Measurements from ENCODE around the gene DYSF. TPM values are rescaled to one million over a fixed set of nuclear protein-coding genes. Genes with fewer than 3 reads are reported as not detected.
"Not testable (repeated sequence)": the region's sequence is repeated elsewhere in the genome, so short reads cannot be mapped to it uniquely, and the experiment has no call there.

Gene DYSF
- total RNA-seq, 1 donor from 2014 or later = 23.2 TPM

- DNase-seq = not testable (repeated sequence)
These were observed 204.9 kb downstream of the DYSF start for GRCh38 chr2:71658256-71658655.

GRCh38 chr2:71658771-71659170 lies 205.4 kb downstream of the DYSF start:
- DNase-seq = no peak

GRCh38 chr2:71659868-71660518 lies 206.6 kb downstream of the DYSF start:
- DNase-seq = no peak

- DNase-seq = no peak
These were observed 208.4 kb downstream of the DYSF start for GRCh38 chr2:71661782-71662181.

GRCh38 chr2:71662665-71663394 lies 209.5 kb downstream of the DYSF start:
- no peak for DNase-seq

GRCh38 chr2:71664161-71664560 lies 210.8 kb downstream of the DYSF start:
- DNase-seq = no peak

- DNase-seq = no peak
These were observed 212.1 kb downstream of the DYSF start for GRCh38 chr2:71665168-71666093.

GRCh38 chr2:71666094-71666474 lies 212.7 kb downstream of the DYSF start:
- no peak for DNase-seq

- no peak for DNase-seq
These were observed 214.2 kb downstream of the DYSF start for GRCh38 chr2:71667256-71668182.

- no peak for DNase-seq
These were observed 215.1 kb downstream of the DYSF start for GRCh38 chr2:71668326-71669057.

- DNase-seq = no peak
These were observed 215.7 kb downstream of the DYSF start for GRCh38 chr2:71669058-71669456.

GRCh38 chr2:71669628-71670429 lies 216.5 kb downstream of the DYSF start:
- no peak for DNase-seq

- DNase-seq = no peak
These were observed 217.1 kb downstream of the DYSF start for GRCh38 chr2:71670430-71670795.

- DNase-seq = no peak
These were observed 218.0 kb downstream of the DYSF start for GRCh38 chr2:71671203-71671854.

- no peak for DNase-seq
These were observed 218.8 kb downstream of the DYSF start for GRCh38 chr2:71671895-71672825.

- no peak for DNase-seq
These were observed 219.8 kb downstream of the DYSF start for GRCh38 chr2:71672826-71673795.

GRCh38 chr2:71674158-71674851 lies 220.9 kb downstream of the DYSF start:
- no peak for DNase-seq

Data from skin of body (tissue), 2 donors.